Activated CD4-positive, alpha-beta memory T cell treated with anti-CD3 and anti-CD28 coated beads for 36 hours (primary cell): ENCODE results near the gene TLE2. TPM values are rescaled to one million over a fixed set of nuclear protein-coding genes. Genes with fewer than 3 reads are reported as not detected.
"Not testable (repeated sequence)": the region's sequence is repeated elsewhere in the genome, so short reads cannot be mapped to it uniquely, and the experiment has no call there.

ENCODE experiments used
- CTCF ChIA-PET: fragments of 350-600 bp; sonication (Branson Sonifier 250); formaldehyde crosslinking; loops from one replicate; lab custom pipeline; 2021; ENCODE audit warnings: antibody characterized with exemption, inconsistent platforms; lab: Charles Lee
- POLR2A ChIA-PET: fragments of 350-600 bp; sonication (Branson Sonifier 250); formaldehyde crosslinking; loops from one replicate; lab custom pipeline; 2021; ENCODE audit warnings: antibody characterized with exemption; lab: Charles Lee
- DNase-seq: peaks from one replicate; pipeline ENCODE4 v3.0.0-alpha.2; 2020
- H3K27ac Mint-ChIP-seq: one replicate; pipeline ENCODE4 v1.8.0; 2021; ENCODE audit warnings: mixed read lengths
- H3K27me3 Mint-ChIP-seq: one replicate; pipeline ENCODE4 v1.8.0; 2021; ENCODE audit warnings: mixed read lengths
- H3K36me3 Mint-ChIP-seq: one replicate; pipeline ENCODE4 v1.8.0; 2021; ENCODE audit warnings: mixed read lengths
- H3K4me1 Mint-ChIP-seq: one replicate; pipeline ENCODE4 v1.8.0; 2021; ENCODE audit warnings: low read depth, mixed read lengths
- H3K4me3 Mint-ChIP-seq: one replicate; pipeline ENCODE4 v1.8.0; 2021; ENCODE audit warnings: mild to moderate bottlenecking, mixed read lengths
- H3K9me3 Mint-ChIP-seq: one replicate; pipeline ENCODE4 v1.8.0; 2021; ENCODE audit warnings: mixed read lengths
- intact Hi-C: fragments of 100-400 bp; cut with micrococcal nuclease; formaldehyde crosslinking; loops from one replicate; pipeline ENCODE4 v1.15.1; 2023
- total RNA-seq, 2 experiments: library from RNA; stranded (reverse); gene quantifications; one replicate each; pipeline ENCODE4 v1.2.3, GENCODE V29; 2021

Gene TLE2
- total RNA-seq, 2 experiments from 2014 or later = 8.5 to 9.9 TPM

- H3K27me3 Mint-ChIP-seq = peaks cover 7% of the 10 kb centered on the region
- no peaks in the 10 kb centered on the region for H3K36me3 Mint-ChIP-seq
- CTCF ChIA-PET = interaction anchor here (0.8 to 2.8 kb wide), 6 partner anchors 16 to 131 kb away, joined by 3 to 15 read pairs (median 4); no protein-coding TSS in a partner anchor
- peaks cover 13% of the 10 kb centered on the region for H3K4me1 Mint-ChIP-seq
- intact Hi-C loops = loop anchor here (1.0 to 2.0 kb wide), 2 partner anchors 58 to 158 kb away; partner anchors contain the start of gene ZNF554
- H3K27ac Mint-ChIP-seq = peak within 1 kb of the TSS; percentile 72
- no peaks in the 10 kb centered on the region for H3K9me3 Mint-ChIP-seq
- POLR2A ChIA-PET = interaction anchor here (0.7 to 1.6 kb wide), 2 partner anchors 47 to 59 kb away, joined by 3 to 7 read pairs; no protein-coding TSS in a partner anchor
- peak within 1 kb of the TSS; percentile 89 for H3K4me3 Mint-ChIP-seq
- DNase-seq = peak; percentile 97
Observed at GRCh38 chr19:2977001-2977745, 51.9 kb downstream of the TLE2 start, which contains the start of gene TLE6. TLE6 (plus strand) TSS chr19:2977564; CDS start chr19:2978234, 670 bp downstream.

DNA sequence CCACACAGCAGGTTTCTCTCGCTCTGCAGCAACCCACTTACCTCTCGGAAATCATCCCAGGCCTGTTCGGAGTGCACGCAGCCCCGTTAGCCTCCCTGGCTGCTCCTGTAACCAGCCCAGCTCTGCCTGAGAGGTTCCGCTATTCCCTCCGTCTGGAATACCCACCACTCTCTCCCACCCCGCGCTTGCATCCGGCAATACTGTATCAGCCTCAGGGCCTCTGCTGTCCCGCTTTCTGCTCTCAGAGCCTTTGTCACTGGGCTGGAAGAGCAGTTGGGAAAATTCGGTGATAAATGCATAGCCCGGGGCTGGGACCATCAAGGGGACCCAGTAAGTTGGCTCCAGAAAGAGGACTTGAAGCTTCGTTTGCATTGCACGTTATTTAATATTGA is 52.5 kb downstream of the TLE2 start:
- CTCF ChIA-PET = interaction anchor here (0.8 to 2.8 kb wide), 6 partner anchors 14 to 132 kb away, joined by 3 to 15 read pairs (median 4); no protein-coding TSS in a partner anchor

GRCh38 chr19:2974342-2975041 is 54.6 kb downstream of the TLE2 start:
- no peaks in the 10 kb centered on the region for H3K36me3 Mint-ChIP-seq
- peak; percentile 30 for DNase-seq
- peaks cover 4% of the 10 kb centered on the region for H3K27me3 Mint-ChIP-seq
- ChIA-PET POLR2A (no interaction called here), CTCF (interaction anchor here (0.9 to 1.4 kb wide), 3 partner anchors 18 to 129 kb away, joined by 3 to 4 read pairs (median 3); no protein-coding TSS in a partner anchor)
- peaks cover 13% of the 10 kb centered on the region for H3K4me1 Mint-ChIP-seq
- H3K27ac Mint-ChIP-seq = no peak overlapping the region
- H3K4me3 Mint-ChIP-seq = no peak overlapping the region
- intact Hi-C loops = no loop called here
- no peaks in the 10 kb centered on the region for H3K9me3 Mint-ChIP-seq

More for the DNA sequence above, 52.5 kb downstream of the TLE2 start:
- peaks cover 4% of the 10 kb centered on the region for H3K27me3 Mint-ChIP-seq
- H3K27ac Mint-ChIP-seq = peak overlapping the region; percentile 72
- H3K36me3 Mint-ChIP-seq = no peaks in the 10 kb centered on the region
- intact Hi-C loops = loop anchor here (2.0 kb wide), 1 partner anchor 58 kb away; no protein-coding TSS in a partner anchor
- no peak for DNase-seq
- peak overlapping the region; percentile 89 for H3K4me3 Mint-ChIP-seq
- POLR2A ChIA-PET = interaction anchor here (0.7 to 1.6 kb wide), 2 partner anchors 48 to 59 kb away, joined by 3 to 7 read pairs; no protein-coding TSS in a partner anchor
- H3K4me1 Mint-ChIP-seq = peaks cover 13% of the 10 kb centered on the region
- H3K9me3 Mint-ChIP-seq = no peaks in the 10 kb centered on the region

DNA sequence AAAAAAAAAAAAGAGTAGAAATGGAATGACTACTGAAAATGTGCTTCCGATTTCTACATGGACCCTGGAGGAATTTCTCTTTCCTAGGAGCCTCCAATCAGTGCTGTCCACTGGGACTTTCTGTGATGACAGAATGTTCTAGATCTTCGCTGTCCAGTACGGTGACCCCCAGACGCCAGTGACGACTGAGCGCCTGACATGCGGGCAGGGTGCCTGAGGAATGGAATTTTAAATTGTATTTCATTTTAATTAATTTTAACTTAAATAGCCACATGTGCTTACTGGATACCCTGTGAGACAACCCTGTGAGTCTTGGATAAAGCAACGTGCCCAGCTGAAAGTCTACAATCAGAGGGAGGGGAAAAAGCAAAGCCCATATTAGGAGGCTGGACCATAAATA is 55.9 kb downstream of the TLE2 start:
- Mint-ChIP-seq H3K9me3 (no peaks in the 10 kb centered on the region), H3K27ac (no peak overlapping the region), H3K36me3 (no peaks in the 10 kb centered on the region), H3K4me3 (no peak overlapping the region), H3K4me1 (peaks cover 13% of the 10 kb centered on the region), H3K27me3 (peaks cover 4% of the 10 kb centered on the region)
- POLR2A ChIA-PET = no interaction called here
- DNase-seq = no peak
- intact Hi-C loops = no loop called here
- CTCF ChIA-PET = interaction anchor here (1.1 to 1.4 kb wide), 2 partner anchors 63 to 130 kb away, joined by 3 to 4 read pairs; no protein-coding TSS in a partner anchor

GRCh38 chr19:2970201-2970835 is 58.8 kb downstream of the TLE2 start:
- H3K27ac Mint-ChIP-seq = no peak overlapping the region
- no peaks in the 10 kb centered on the region for H3K36me3 Mint-ChIP-seq
- ChIA-PET POLR2A (no interaction called here), CTCF (interaction anchor here (1.5 kb wide), 1 partner anchor 134 kb away, joined by 7 read pairs; no protein-coding TSS in a partner anchor)
- H3K4me1 Mint-ChIP-seq = peaks cover 3% of the 10 kb centered on the region
- intact Hi-C loops = no loop called here
- DNase-seq = no peak
- no peak overlapping the region for H3K4me3 Mint-ChIP-seq
- peaks cover 4% of the 10 kb centered on the region for H3K27me3 Mint-ChIP-seq
- no peaks in the 10 kb centered on the region for H3K9me3 Mint-ChIP-seq

DNA sequence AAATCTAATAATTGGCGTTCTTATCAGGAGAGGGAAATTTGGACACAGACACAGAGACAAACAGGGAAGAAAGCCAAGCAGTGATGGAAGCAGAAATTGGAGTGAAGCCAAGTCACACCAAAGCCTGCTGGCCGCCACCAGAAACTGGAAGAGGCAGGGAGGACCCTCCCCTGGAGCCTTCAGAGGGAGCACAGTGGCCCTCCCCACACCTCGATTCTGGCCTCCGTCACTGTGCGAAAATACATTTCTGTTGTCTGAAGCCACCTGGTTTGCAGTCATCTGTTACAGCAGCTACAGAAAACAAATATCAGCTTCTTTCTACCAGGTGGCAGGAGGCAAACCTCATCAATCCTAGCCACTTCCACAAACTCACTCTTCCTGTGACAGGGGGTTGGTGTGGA is 60.0 kb downstream of the TLE2 start:
- POLR2A ChIA-PET = no interaction called here
- Mint-ChIP-seq H3K4me3 (no peak overlapping the region), H3K9me3 (no peaks in the 10 kb centered on the region), H3K27ac (no peak overlapping the region), H3K27me3 (peaks cover under 1% of the 10 kb centered on the region), H3K4me1 (no peaks in the 10 kb centered on the region), H3K36me3 (no peaks in the 10 kb centered on the region)
- CTCF ChIA-PET = interaction anchor here (14.9 kb wide), 1 partner anchor 137 kb away, joined by 204 read pairs; no protein-coding TSS in a partner anchor
- intact Hi-C loops = no loop called here
- DNase-seq = no peak

GRCh38 chr19:2967972-2968371 is 61.1 kb downstream of the TLE2 start:
- Mint-ChIP-seq H3K4me1 (no peaks in the 10 kb centered on the region), H3K27me3 (no peaks in the 10 kb centered on the region), H3K27ac (no peak overlapping the region), H3K4me3 (no peak overlapping the region), H3K36me3 (no peaks in the 10 kb centered on the region), H3K9me3 (no peaks in the 10 kb centered on the region)
- intact Hi-C loops = no loop called here
- POLR2A ChIA-PET = no interaction called here
- CTCF ChIA-PET = interaction anchor here (14.9 kb wide), 1 partner anchor 138 kb away, joined by 204 read pairs; no protein-coding TSS in a partner anchor
- DNase-seq = no peak

DNA sequence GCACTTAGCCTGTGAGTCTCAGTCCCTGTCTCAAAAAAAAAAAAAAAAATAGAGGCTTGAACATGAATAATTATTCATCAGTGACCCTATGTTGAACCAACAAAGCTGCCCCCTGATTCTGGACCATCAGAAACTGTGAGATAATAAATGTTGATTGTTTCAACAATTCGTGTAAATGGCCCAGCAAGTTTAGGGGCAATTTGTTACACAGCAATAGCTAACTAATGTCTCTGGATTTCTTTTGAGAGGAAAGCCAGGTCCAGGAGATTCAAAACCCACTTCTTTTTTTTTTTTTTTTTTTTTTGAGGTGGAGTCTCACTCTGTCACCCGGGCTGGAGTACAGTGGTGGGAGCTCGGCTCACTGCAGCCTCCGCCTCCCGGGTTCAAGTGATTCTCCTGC is 64.2 kb downstream of the TLE2 start:
- Mint-ChIP-seq H3K4me1 (peaks cover 2% of the 10 kb centered on the region), H3K27ac (no peak overlapping the region), H3K4me3 (no peak overlapping the region), H3K27me3 (no peaks in the 10 kb centered on the region), H3K36me3 (no peaks in the 10 kb centered on the region), H3K9me3 (no peaks in the 10 kb centered on the region)
- CTCF ChIA-PET = interaction anchor here (1.1 to 14.9 kb wide), 4 partner anchors 14 to 162 kb away, joined by 3 to 204 read pairs (median 8); no protein-coding TSS in a partner anchor
- no peak for DNase-seq
- intact Hi-C loops = no loop called here
- POLR2A ChIA-PET = no interaction called here

- H3K36me3 Mint-ChIP-seq, intact Hi-C loops, POLR2A ChIA-PET, H3K4me3 Mint-ChIP-seq, DNase-seq, H3K4me1 Mint-ChIP-seq, H3K27ac Mint-ChIP-seq, H3K9me3 Mint-ChIP-seq, H3K27me3 Mint-ChIP-seq: not testable (repeated sequence)
- CTCF ChIA-PET = interaction anchor here (0.6 to 14.9 kb wide), 7 partner anchors 40 to 199 kb away, joined by 3 to 204 read pairs (median 5); no protein-coding TSS in a partner anchor
Observed at GRCh38 chr19:2963631-2964030, 65.4 kb downstream of the TLE2 start.

GRCh38 chr19:2963122-2963521 is 66.0 kb downstream of the TLE2 start:
- no peaks in the 10 kb centered on the region for H3K36me3 Mint-ChIP-seq
- intact Hi-C loops = no loop called here
- no peak for DNase-seq
- no peaks in the 10 kb centered on the region for H3K27me3 Mint-ChIP-seq
- no peaks in the 10 kb centered on the region for H3K9me3 Mint-ChIP-seq
- no peak overlapping the region for H3K4me3 Mint-ChIP-seq
- H3K4me1 Mint-ChIP-seq = peaks cover 2% of the 10 kb centered on the region
- POLR2A ChIA-PET = no interaction called here
- CTCF ChIA-PET = interaction anchor here (0.6 to 14.9 kb wide), 13 partner anchors 10 to 199 kb away, joined by 3 to 204 read pairs (median 5); no protein-coding TSS in a partner anchor
- no peak overlapping the region for H3K27ac Mint-ChIP-seq

GRCh38 chr19:2962018-2962670 is 66.9 kb downstream of the TLE2 start:
- Mint-ChIP-seq H3K27me3 (no peaks in the 10 kb centered on the region), H3K4me1 (peaks cover 2% of the 10 kb centered on the region), H3K9me3 (no peaks in the 10 kb centered on the region), H3K27ac (peak overlapping the region; percentile 24), H3K36me3 (no peaks in the 10 kb centered on the region), H3K4me3 (peak overlapping the region; percentile 31)
- CTCF ChIA-PET = interaction anchor here (0.7 to 14.9 kb wide), 20 partner anchors 9 to 342 kb away, joined by 3 to 204 read pairs (median 4); partner anchors contain the start of gene TLE6
- POLR2A ChIA-PET = no interaction called here
- DNase-seq = peak; percentile 46
- intact Hi-C loops = loop anchor here (1.0 kb wide), 1 partner anchor 142 kb away; no protein-coding TSS in a partner anchor
